GM13976 (cell line): Measurements from ENCODE around the gene IL13.

ENCODE experiments used
- DNase-seq: peaks from one replicate; pipeline ENCODE4 v3.0.0; 2012; ENCODE audit warnings: low spot score
- in situ Hi-C: fragments of 300-500 bp; cut with MboI; formaldehyde crosslinking; loops from one replicate; pipeline ENCODE4 v1.12.0; 2022; ENCODE audit warnings: low sequenced_read_pairs, mixed read lengths, inconsistent platforms; ENCODE audit not compliant: unreplicated experiment
- TF ChIP-seq, protein P1 (sequence below): IDR thresholded peaks from 2 replicates; pipeline ENCODE4 v1.5.1; 2012; ENCODE audit warnings: borderline replicate concordance, mild to moderate bottlenecking; ENCODE audit not compliant: insufficient read depth; ENCODE audit errors: extremely low read depth, missing control alignments, control extremely low read depth

IL13 gene

DNA sequence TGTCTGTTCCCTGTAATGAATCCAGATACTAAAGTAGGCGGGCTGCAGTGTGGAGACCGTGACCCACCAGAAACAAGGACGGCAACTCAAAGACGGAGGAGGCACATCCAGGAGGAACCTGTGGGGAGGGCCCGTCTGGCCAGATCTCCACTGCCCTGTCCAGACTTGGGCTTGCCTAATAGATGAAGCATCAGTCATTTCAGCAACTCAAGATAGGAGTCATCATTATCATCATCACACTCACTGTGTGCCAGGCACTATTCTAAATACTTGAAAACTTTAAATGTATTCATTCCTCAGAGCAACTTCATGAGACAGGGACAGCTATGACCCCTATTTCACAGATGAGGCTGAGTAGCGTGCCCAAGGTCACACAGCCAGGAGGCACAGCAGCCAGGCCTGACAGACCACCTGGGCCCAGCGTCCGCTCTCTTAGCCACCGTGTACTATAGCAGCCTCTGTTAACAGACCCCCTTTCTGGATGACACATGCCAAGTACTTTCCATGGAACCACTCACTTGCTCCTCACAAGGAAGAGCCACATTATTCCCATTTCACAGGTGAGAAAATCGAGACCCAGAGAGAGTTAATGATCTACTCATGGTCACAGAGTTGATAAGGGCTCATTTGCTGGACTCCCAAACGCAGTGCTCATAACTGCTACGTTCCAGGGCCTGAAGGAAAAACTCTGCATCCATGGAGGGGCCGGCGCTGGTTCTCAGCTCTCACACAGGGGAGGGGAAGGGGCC is 10.9 kb downstream of the IL13 start:
- DNase-seq: no peak
- TF ChIP-seq, protein P1, sequence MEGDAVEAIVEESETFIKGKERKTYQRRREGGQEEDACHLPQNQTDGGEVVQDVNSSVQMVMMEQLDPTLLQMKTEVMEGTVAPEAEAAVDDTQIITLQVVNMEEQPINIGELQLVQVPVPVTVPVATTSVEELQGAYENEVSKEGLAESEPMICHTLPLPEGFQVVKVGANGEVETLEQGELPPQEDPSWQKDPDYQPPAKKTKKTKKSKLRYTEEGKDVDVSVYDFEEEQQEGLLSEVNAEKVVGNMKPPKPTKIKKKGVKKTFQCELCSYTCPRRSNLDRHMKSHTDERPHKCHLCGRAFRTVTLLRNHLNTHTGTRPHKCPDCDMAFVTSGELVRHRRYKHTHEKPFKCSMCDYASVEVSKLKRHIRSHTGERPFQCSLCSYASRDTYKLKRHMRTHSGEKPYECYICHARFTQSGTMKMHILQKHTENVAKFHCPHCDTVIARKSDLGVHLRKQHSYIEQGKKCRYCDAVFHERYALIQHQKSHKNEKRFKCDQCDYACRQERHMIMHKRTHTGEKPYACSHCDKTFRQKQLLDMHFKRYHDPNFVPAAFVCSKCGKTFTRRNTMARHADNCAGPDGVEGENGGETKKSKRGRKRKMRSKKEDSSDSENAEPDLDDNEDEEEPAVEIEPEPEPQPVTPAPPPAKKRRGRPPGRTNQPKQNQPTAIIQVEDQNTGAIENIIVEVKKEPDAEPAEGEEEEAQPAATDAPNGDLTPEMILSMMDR: no peak
- in situ Hi-C loops: no loop called here

DNA sequence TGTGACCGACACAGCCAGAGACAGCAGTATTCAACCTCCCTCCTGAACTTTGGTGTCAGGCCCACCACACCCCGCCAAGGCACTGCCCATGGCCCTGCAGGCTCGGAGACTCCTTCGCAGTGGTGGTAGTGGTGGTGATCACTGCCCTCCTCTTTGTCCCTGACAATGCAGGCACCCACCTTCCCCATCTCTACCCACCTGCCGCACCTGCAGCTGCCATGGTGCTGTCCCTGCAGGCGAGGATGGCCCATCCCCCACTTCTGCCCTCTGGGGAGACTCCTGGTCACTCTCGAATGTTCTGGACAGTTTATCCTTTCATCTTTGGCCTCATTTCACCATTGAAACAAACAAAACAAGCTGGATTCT is 11.5 kb downstream of the IL13 start:
- in situ Hi-C loops: no loop called here
- DNase-seq: no peak
- TF ChIP-seq, protein P1: no peak

DNA sequence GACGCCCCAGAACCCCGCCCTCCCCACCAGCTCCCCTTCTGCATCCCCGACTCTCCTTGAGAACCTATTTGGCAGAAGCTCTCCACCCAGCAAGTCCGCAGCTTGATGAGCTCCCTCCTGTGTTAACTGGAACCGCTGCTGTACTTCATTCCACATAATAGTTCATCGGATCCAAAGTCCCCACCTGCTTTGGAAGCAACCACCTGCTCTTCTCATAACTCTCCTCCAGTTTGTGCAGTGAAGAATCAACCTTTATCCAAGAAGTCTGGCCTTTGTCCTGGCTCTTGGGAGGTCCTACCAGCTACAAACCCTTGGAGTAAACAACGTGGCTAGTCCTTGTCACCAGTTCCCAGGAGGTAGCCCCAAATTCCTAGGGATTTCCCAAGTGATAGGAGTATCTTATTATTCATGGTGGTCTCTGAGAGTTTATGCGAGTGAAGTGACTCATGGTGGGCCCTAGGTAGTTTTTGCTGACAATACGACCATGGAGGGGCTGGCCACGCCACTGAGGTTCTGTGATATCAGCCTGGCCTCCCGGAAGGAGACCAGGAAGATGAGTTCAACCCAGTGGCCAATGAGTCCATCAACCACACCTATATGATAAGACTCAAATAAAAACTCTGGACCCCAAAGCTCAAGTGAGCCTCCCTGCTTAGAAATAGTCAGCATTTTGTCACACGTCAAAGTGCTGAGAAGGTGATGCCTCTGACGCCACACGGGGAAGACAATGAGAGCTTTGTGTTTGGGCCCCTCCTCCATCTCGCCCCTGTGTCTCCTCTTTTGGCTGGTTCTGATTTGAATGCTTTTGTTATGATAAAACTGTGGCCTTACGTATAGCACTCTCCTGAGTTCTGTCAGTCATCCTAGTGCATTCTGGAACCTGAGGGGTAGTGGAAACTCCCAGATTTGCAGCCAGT is 12.3 kb downstream of the IL13 start:
- in situ Hi-C loops: no loop called here
- no peak for DNase-seq
- TF ChIP-seq, protein P1: no peak

DNA sequence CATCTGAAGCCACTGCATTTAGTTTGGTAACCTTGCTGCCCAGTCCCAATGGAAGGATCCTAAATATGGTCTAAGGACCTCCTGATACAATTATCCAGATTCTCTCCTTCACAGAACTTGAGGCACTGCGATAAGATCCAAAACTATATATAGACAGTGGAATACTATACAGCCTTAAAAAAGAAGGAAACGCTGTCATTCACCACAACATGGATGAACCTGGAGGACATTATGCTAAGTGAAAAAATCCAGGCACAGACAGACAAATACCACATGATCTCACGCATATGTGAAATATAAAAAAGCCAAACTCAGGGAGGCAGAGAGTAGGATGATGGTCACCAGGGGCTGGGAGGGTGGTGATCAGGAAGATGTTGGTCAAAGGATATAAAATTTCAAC is 13.0 kb downstream of the IL13 start:
- TF ChIP-seq, protein P1: no peak
- in situ Hi-C loops: no loop called here
- DNase-seq: no peak

DNA sequence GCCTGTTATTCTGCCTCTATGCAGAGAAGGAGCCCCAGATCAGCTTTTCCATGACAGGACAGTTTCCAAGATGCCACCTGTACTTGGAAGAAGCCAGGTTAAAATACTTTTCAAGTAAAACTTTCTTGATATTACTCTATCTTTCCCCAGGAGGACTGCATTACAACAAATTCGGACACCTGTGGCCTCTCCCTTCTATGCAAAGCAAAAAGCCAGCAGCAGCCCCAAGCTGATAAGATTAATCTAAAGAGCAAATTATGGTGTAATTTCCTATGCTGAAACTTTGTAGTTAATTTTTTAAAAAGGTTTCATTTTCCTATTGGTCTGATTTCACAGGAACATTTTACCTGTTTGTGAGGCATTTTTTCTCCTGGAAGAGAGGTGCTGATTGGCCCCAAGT is 15.5 kb downstream of the IL13 start:
- TF ChIP-seq, protein P1: no peak
- in situ Hi-C loops: no loop called here
- no peak for DNase-seq

DNA sequence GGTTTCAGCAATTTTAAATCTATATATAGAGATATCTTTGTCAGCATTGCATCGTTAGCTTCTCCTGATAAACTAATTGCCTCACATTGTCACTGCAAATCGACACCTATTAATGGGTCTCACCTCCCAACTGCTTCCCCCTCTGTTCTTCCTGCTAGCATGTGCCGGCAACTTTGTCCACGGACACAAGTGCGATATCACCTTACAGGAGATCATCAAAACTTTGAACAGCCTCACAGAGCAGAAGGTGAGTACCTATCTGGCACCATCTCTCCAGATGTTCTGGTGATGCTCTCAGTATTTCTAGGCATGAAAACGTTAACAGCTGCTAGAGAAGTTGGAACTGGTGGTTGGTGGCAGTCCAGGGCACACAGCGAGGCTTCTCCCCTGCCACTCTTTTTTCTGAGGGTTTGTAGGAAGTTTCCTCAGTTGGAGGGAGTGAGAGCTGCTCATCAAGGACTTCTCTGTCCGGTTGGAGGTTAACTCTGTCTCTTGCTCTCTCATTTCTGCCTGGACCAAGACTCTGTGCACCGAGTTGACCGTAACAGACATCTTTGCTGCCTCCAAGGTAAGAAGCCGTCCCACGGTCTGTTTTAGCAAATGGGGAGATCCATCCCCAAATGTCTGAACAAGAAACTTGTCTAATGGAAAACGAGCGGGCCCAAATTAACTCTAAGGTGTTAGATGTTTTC is 16.1 kb downstream of the IL13 start, which contains the start of gene IL4:
Gene IL4, plus strand, starts transcription at position 51 of the 692 bp plus-strand sequence. Its CDS starts 62 bp downstream, at position 113.
- TF ChIP-seq, protein P1: no peak
- DNase-seq: no peak
- in situ Hi-C loops: no loop called here
